Measurements from ENCODE around the gene ZNF133. TPM values are rescaled to one million over a fixed set of nuclear protein-coding genes. Genes with fewer than 3 reads are reported as not detected.

Gene ZNF133
- total and polyA plus RNA-seq, 2 donors (not counting 3 experiments of a cell fraction or from before 2014, with no cell fraction given) = 11.1 to 13.8 TPM

DNA sequence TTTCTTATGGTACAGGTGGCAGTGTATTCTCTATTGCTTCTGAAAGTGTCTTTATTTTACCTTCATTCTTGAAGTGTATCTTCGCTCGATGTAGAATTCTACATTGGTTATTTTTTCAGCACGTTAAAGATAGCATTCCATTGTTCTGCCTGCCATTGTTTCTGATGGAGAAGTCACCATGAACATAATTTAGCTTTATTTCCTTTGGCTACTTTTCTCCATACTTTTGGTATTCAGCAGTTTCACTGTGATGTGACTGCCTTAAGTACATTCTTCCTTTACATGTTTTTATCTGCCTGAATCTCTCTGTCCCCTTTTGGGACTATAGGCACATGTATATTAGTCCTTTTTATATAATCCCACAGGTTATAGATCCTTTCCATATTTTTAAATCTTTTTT is 19.0 kb downstream of the ZNF133 start:
- FAIRE-seq = peak; percentile 67
- dilution Hi-C loops (cut with MboI; ENCODE audit: extremely low pct_ligation_motif_present, low sequenced_read_pairs) = no loop called here

More for the DNA sequence above, 19.0 kb downstream of the ZNF133 start:
- H3K9me3 ChIP-seq (replicated peaks; ENCODE audit: control insufficient read depth, insufficient read depth, low read length) = no peaks in the 10 kb centered on the region
- DNase-seq (ENCODE audit: low read depth, low spot score) = peak; percentile 60
- H3K4me3 ChIP-seq (replicated peaks in 1 of 3; ENCODE audit: insufficient read depth in 1 of 3, low read depth in 1 of 3, low read length in 3 of 3) = no peak overlapping the region
- H2AFZ ChIP-seq (ENCODE audit: low read depth, low read length) = no peak overlapping the region
- TF ChIP-seq MYC (IDR thresholded peaks at IDR 0.05; ENCODE audit: low read depth, low read length) (no peak), GATA2 (IDR thresholded peaks at IDR 0.05; ENCODE audit: insufficient read depth, insufficient read length, low read depth, low read length) (no peak), FOS (IDR thresholded peaks at IDR 0.05; ENCODE audit: borderline replicate concordance, insufficient read depth, low read length) (no peak), POLR2A (IDR thresholded peaks at IDR 0.05; ENCODE audit: low read depth, low read length) (no peak), EZH2 (IDR thresholded peaks at IDR 0.05; ENCODE audit: borderline replicate concordance, low read depth, low read length, severe bottlenecking) (no peak), POLR2AphosphoS5 (IDR thresholded peaks at IDR 0.05; ENCODE audit: insufficient read depth, low read depth, low read length) (no peak), JUN (IDR thresholded peaks at IDR 0.05; ENCODE audit: borderline replicate concordance, insufficient read depth, insufficient read length, low read depth) (no peak)
- TF ChIP-seq, protein P1, sequence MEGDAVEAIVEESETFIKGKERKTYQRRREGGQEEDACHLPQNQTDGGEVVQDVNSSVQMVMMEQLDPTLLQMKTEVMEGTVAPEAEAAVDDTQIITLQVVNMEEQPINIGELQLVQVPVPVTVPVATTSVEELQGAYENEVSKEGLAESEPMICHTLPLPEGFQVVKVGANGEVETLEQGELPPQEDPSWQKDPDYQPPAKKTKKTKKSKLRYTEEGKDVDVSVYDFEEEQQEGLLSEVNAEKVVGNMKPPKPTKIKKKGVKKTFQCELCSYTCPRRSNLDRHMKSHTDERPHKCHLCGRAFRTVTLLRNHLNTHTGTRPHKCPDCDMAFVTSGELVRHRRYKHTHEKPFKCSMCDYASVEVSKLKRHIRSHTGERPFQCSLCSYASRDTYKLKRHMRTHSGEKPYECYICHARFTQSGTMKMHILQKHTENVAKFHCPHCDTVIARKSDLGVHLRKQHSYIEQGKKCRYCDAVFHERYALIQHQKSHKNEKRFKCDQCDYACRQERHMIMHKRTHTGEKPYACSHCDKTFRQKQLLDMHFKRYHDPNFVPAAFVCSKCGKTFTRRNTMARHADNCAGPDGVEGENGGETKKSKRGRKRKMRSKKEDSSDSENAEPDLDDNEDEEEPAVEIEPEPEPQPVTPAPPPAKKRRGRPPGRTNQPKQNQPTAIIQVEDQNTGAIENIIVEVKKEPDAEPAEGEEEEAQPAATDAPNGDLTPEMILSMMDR (IDR thresholded peaks at IDR 0.05; ENCODE audit: extremely low read depth in 1 of 2, insufficient read depth in 1 of 2, low read depth in 1 of 2, low read length in 2 of 2) = no peak
- TF ChIP-seq, protein P2, sequence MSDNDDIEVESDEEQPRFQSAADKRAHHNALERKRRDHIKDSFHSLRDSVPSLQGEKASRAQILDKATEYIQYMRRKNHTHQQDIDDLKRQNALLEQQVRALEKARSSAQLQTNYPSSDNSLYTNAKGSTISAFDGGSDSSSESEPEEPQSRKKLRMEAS (IDR thresholded peaks at IDR 0.05; ENCODE audit: insufficient read depth, insufficient read length) = no peak
- H3K4me1 ChIP-seq (ENCODE audit: control insufficient read depth, extremely low read depth, insufficient read depth, low read length) = peaks cover 2% of the 10 kb centered on the region
- ChIA-PET POLR2A (no interaction called here), CTCF (no interaction called here)
- H3K9ac ChIP-seq (replicated peaks; ENCODE audit: extremely low read depth, insufficient read depth, low read length) = no peak overlapping the region
- no peaks in the 10 kb centered on the region for H3K27me3 ChIP-seq (ENCODE audit: control insufficient read depth in 2 of 2, insufficient read depth in 2 of 2, low read length in 2 of 2)
- H3K4me2 ChIP-seq (ENCODE audit: insufficient read depth, low read length) = no peak overlapping the region
- peaks cover 0 to 14% of the 10 kb centered on the region in 2 experiments for H3K36me3 ChIP-seq (ENCODE audit: control insufficient read depth in 2 of 2, extremely low read depth in 1 of 2, insufficient read depth in 2 of 2, low read length in 2 of 2)
- H3K27ac ChIP-seq (ENCODE audit: insufficient read depth, low read depth, low read length) = no peak overlapping the region
- H3K79me2 ChIP-seq (ENCODE audit: control insufficient read depth, insufficient read depth, low read length) = no peaks in the 10 kb centered on the region
- H4K20me1 ChIP-seq (replicated peaks; ENCODE audit: control insufficient read depth, extremely low read depth, insufficient read depth, low read length) = no peaks in the 10 kb centered on the region
- no TSS peak for BruUV-seq (replicated peaks)
- intact Hi-C loops (cut with micrococcal nuclease) = no loop called here
- H3K9me1 ChIP-seq (replicated peaks; ENCODE audit: control insufficient read depth, extremely low read depth, insufficient read depth, low read length) = no peaks in the 10 kb centered on the region

Measured in endothelial cell of umbilical vein (primary cell).